ENCODE measurements around the gene AGPS. TPM values are rescaled to one million over a fixed set of nuclear protein-coding genes. Genes with fewer than 3 reads are reported as not detected.

Gene AGPS
- total RNA-seq, 1 experiment from 2014 or later = 60.9 TPM

DNA sequence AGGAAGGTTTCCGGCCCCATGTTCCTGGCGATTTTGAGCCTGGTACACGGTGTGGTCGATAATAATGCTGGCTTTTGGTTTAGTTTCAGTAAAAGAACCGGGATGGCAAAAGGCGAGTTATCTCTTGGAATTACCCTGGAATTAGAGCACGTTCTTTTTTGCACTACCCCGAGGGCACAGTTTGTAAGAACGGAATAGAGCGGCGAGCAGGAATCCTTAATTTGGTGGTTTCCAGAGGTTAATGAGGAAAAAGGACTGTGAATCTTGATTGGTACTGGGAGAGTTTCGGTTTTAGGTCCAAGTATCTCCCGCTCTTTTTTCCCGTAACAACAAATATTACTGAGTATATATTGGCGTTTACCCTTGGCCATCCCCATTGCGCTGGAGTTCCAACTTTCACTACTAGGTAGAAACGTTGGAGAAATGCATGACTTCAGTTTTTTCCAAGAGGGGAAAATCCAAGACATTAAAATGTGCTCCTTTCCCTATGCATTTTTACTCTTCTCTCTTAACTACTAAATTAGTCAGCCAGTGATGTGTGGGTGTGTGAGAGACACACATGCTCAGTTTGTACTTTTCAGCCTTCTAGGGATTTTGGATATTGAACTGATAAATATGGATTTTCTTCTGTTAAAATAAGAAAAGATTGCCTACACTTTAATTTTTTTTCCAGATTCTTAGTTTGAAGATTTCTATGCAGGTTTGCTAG is 160.8 kb downstream of the AGPS start:
- Histone ChIP-seq H3K4me2 (ENCODE audit: insufficient read depth, insufficient read length, low read length) (peak overlapping the region; percentile 82), H3K27ac (ENCODE audit: insufficient read length, low read depth, low read length) (no peak overlapping the region), H3K27me3 (ENCODE audit: insufficient read depth, low read length) (no peaks in the 10 kb centered on the region), H4K5ac (ENCODE audit: insufficient read length, low read depth, low read length) (no peak overlapping the region), H2BK5ac (ENCODE audit: insufficient read length, low read length) (no peak overlapping the region), H2BK12ac (ENCODE audit: insufficient read length, low read depth, low read length) (no peak overlapping the region), H3K79me1 (ENCODE audit: insufficient read depth, low read depth, low read length, poor library complexity, severe bottlenecking) (no peaks in the 10 kb centered on the region), H3K56ac (ENCODE audit: insufficient read length, low read depth, low read length) (no peak overlapping the region), H4K8ac (replicated peaks; ENCODE audit: insufficient read length, low read depth, low read length) (no peak overlapping the region), H2BK120ac (ENCODE audit: low read depth, low read length, poor library complexity, severe bottlenecking) (no peak overlapping the region), H4K91ac (ENCODE audit: insufficient read length, low read depth, low read length) (no peak overlapping the region), H2BK20ac (ENCODE audit: low read depth, low read length, poor library complexity, severe bottlenecking) (no peak overlapping the region), H3K9ac (ENCODE audit: extremely low read depth, insufficient read length, low read length) (peak overlapping the region; percentile 75), H3K23ac (ENCODE audit: insufficient read length, low read depth, low read length) (no peak overlapping the region), H3T11ph (ENCODE audit: low read length) (no peak overlapping the region), H3K23me2 (ENCODE audit: insufficient read length, low read depth, low read length, poor library complexity, severe bottlenecking) (peaks cover 5% of the 10 kb centered on the region), H2AK5ac (ENCODE audit: insufficient read length, low read length) (no peak overlapping the region), H2AFZ (ENCODE audit: low read length) (peak overlapping the region; percentile 53), H3K79me2 (ENCODE audit: insufficient read depth, low read length) (no peaks in the 10 kb centered on the region), H3K4ac (ENCODE audit: low read depth, low read length) (no peak overlapping the region), H3K18ac (ENCODE audit: insufficient read length, low read depth, low read length) (no peak overlapping the region), H4K20me1 (ENCODE audit: control insufficient read depth, insufficient read depth, insufficient read length) (no peaks in the 10 kb centered on the region), H2BK15ac (ENCODE audit: low read depth, low read length) (no peak overlapping the region), H3K9me3 (ENCODE audit: control insufficient read depth, low read depth, low read length) (peaks cover 6% of the 10 kb centered on the region), H3K4me1 (ENCODE audit: insufficient read depth, low read length) (peaks cover 2% of the 10 kb centered on the region; the same call in 1 of the 2 replicates), H3K14ac (ENCODE audit: insufficient read depth, low read length) (peak overlapping the region; percentile 76; the same call in 1 of the 2 replicates)
- TF ChIP-seq, protein P1, sequence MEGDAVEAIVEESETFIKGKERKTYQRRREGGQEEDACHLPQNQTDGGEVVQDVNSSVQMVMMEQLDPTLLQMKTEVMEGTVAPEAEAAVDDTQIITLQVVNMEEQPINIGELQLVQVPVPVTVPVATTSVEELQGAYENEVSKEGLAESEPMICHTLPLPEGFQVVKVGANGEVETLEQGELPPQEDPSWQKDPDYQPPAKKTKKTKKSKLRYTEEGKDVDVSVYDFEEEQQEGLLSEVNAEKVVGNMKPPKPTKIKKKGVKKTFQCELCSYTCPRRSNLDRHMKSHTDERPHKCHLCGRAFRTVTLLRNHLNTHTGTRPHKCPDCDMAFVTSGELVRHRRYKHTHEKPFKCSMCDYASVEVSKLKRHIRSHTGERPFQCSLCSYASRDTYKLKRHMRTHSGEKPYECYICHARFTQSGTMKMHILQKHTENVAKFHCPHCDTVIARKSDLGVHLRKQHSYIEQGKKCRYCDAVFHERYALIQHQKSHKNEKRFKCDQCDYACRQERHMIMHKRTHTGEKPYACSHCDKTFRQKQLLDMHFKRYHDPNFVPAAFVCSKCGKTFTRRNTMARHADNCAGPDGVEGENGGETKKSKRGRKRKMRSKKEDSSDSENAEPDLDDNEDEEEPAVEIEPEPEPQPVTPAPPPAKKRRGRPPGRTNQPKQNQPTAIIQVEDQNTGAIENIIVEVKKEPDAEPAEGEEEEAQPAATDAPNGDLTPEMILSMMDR (conservative IDR thresholded peaks at IDR 0.05) = no peak
- H3K27ac Mint-ChIP-seq = peak overlapping the region; percentile 99 to 100 (median 100)
- peaks cover 6 to 9% of the 10 kb centered on the region in 2 experiments for H3K9me3 Mint-ChIP-seq
- peaks cover 0 to 5% of the 10 kb centered on the region in 2 experiments; a peak in 2 of 4 replicates for H3K4me1 Mint-ChIP-seq
- peak overlapping the region; percentile 89 to 97 for H3K4me3 Mint-ChIP-seq
- no peaks in the 10 kb centered on the region; a peak in 2 of 7 replicates for H3K36me3 Mint-ChIP-seq (ENCODE audit: insufficient read depth in 1 of 3, low read depth in 3 of 3)
- peaks cover 6% of the 10 kb centered on the region for H3K27me3 Mint-ChIP-seq (ENCODE audit: low read depth)
- no peak for DNase-seq
- no CpG with 5 or more reads among the region's 17 CpGs for WGBS (ENCODE audit: extremely low coverage, insufficient read length, low lambda C conversion rate)
